ENCODE data around the gene CACNA2D2. TPM values are rescaled to one million over a fixed set of nuclear protein-coding genes. Genes with fewer than 3 reads are reported as not detected.

CACNA2D2 gene
- total RNA-seq, 1 experiment from 2014 or later = 27.7 TPM

DNA sequence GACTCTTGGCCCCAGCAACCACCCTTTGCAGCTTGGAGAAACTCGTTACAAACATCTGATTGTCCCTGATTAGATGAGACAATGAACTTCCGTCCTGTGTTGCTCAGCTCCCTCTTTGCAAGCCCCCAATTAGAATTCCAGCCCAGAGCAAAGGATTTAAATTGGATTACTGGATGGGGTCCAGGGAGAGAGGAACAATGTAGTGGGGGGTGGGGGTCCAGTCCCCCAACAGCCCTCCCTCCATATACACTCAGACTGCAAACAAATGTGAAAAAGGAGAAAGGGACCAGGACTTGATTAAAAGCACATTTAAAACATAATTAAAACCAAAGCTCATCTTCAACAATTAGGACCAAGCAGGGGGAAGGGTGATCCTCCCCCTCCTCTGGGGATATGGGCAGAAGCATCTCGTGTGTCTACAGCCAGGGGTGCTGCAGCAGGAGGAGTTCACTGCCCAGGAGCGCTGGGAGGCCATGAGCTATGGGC is 72.4 kb downstream of the CACNA2D2 start:
- no peak overlapping the region for H3K18ac ChIP-seq (ENCODE audit: insufficient read length, low read depth, low read length)
- no peak overlapping the region for H2BK120ac ChIP-seq (ENCODE audit: low read depth, low read length, poor library complexity, severe bottlenecking)
- no peak overlapping the region for H2AFZ ChIP-seq (ENCODE audit: low read length)
- no peaks in the 10 kb centered on the region for H3K9me3 ChIP-seq (ENCODE audit: control insufficient read depth, low read depth, low read length)
- Mint-ChIP-seq H3K27ac (peak overlapping the region in 2 of 3 experiments; percentile 59 to 72; a peak in 3 of 7 replicates), H3K4me1 (peaks cover 13 to 24% of the 10 kb centered on the region in 2 experiments), H3K4me3 (no peak overlapping the region), H3K36me3 (ENCODE audit: insufficient read depth in 1 of 3, low read depth in 3 of 3) (no peaks in the 10 kb centered on the region; a peak in 1 of 7 replicates), H3K9me3 (no peaks in the 10 kb centered on the region; a peak in 1 of 5 replicates), H3K27me3 (ENCODE audit: low read depth) (no peaks in the 10 kb centered on the region)
- H3K27ac ChIP-seq (ENCODE audit: insufficient read length, low read depth, low read length) = no peak overlapping the region
- no peak overlapping the region for H3K4me2 ChIP-seq (ENCODE audit: insufficient read depth, insufficient read length, low read length)
- H2BK20ac ChIP-seq (ENCODE audit: low read depth, low read length, poor library complexity, severe bottlenecking) = no peak overlapping the region
- H4K20me1 ChIP-seq (ENCODE audit: control insufficient read depth, insufficient read depth, insufficient read length) = peaks cover 3% of the 10 kb centered on the region
- H3K23me2 ChIP-seq (ENCODE audit: insufficient read length, low read depth, low read length, poor library complexity, severe bottlenecking) = no peaks in the 10 kb centered on the region
- H3K56ac ChIP-seq (ENCODE audit: insufficient read length, low read depth, low read length) = no peak overlapping the region
- H3K14ac ChIP-seq (ENCODE audit: insufficient read depth, low read length) = no peak overlapping the region
- no peak overlapping the region for H4K5ac ChIP-seq (ENCODE audit: insufficient read length, low read depth, low read length)
- no CpG with 5 or more reads among the region's 4 CpGs for whole genome bisulfite sequencing (ENCODE audit: extremely low coverage, insufficient read length, low lambda C conversion rate)
- no peaks in the 10 kb centered on the region for H3K79me1 ChIP-seq (ENCODE audit: insufficient read depth, low read depth, low read length, poor library complexity, severe bottlenecking)
- no peak overlapping the region for H3K23ac ChIP-seq (ENCODE audit: insufficient read length, low read depth, low read length)
- H3K9ac ChIP-seq (ENCODE audit: extremely low read depth, insufficient read length, low read length) = no peak overlapping the region
- no peak overlapping the region for H4K8ac ChIP-seq (replicated peaks; ENCODE audit: insufficient read length, low read depth, low read length)
- DNase-seq = no peak
- H4K91ac ChIP-seq (ENCODE audit: insufficient read length, low read depth, low read length) = no peak overlapping the region
- H2AK5ac ChIP-seq (ENCODE audit: insufficient read length, low read length) = no peak overlapping the region
- no peaks in the 10 kb centered on the region for H3K4me1 ChIP-seq (ENCODE audit: insufficient read depth, low read length)
- TF ChIP-seq, protein P1, sequence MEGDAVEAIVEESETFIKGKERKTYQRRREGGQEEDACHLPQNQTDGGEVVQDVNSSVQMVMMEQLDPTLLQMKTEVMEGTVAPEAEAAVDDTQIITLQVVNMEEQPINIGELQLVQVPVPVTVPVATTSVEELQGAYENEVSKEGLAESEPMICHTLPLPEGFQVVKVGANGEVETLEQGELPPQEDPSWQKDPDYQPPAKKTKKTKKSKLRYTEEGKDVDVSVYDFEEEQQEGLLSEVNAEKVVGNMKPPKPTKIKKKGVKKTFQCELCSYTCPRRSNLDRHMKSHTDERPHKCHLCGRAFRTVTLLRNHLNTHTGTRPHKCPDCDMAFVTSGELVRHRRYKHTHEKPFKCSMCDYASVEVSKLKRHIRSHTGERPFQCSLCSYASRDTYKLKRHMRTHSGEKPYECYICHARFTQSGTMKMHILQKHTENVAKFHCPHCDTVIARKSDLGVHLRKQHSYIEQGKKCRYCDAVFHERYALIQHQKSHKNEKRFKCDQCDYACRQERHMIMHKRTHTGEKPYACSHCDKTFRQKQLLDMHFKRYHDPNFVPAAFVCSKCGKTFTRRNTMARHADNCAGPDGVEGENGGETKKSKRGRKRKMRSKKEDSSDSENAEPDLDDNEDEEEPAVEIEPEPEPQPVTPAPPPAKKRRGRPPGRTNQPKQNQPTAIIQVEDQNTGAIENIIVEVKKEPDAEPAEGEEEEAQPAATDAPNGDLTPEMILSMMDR (conservative IDR thresholded peaks at IDR 0.05) = no peak
- no peak overlapping the region for H2BK15ac ChIP-seq (ENCODE audit: low read depth, low read length)
- H3K4ac ChIP-seq (ENCODE audit: low read depth, low read length) = no peak overlapping the region
- H3T11ph ChIP-seq (ENCODE audit: low read length) = no peak overlapping the region
- no peaks in the 10 kb centered on the region for H3K79me2 ChIP-seq (ENCODE audit: insufficient read depth, low read length)
- H2BK5ac ChIP-seq (ENCODE audit: insufficient read length, low read length) = no peak overlapping the region
- H2BK12ac ChIP-seq (ENCODE audit: insufficient read length, low read depth, low read length) = no peak overlapping the region
- H3K27me3 ChIP-seq (ENCODE audit: insufficient read depth, low read length) = no peaks in the 10 kb centered on the region
